SU-DHL-6 (cell line): ENCODE measurements around the gene NEURL4.
"Not testable (repeated sequence)": the region's sequence is repeated elsewhere in the genome, so short reads cannot be mapped to it uniquely, and the experiment has no call there.

Source experiments
- H2AFZ ChIP-seq: fragments of 200-600 bp; sonication (generic); 2 replicates; pipeline ENCODE4 v1.6.1; 2014; ENCODE audit warnings: low read depth, mild to moderate bottlenecking, moderate library complexity, mixed read lengths, antibody characterized with exemption, low read length; ENCODE audit not compliant: severe bottlenecking
- H3F3A ChIP-seq: fragments of 200-600 bp; shearing (Covaris generic); 2 replicates; pipeline ENCODE4 v1.6.0; 2016; ENCODE audit warnings: antibody characterized with exemption, mild to moderate bottlenecking; ENCODE audit not compliant: insufficient read depth
- H3K27ac ChIP-seq: fragments of 200-600 bp; sonication (generic); 2 replicates; pipeline ENCODE4 v1.5.1; 2016; ENCODE audit warnings: low read depth, mild to moderate bottlenecking, low read length, moderate library complexity, mixed read lengths
- H3K27me3 ChIP-seq: fragments of 200-600 bp; sonication (generic), shearing (Covaris generic); 2 replicates; pipeline ENCODE4 v1.6.0; 2014; ENCODE audit warnings: mild to moderate bottlenecking, low read length
- H3K36me3 ChIP-seq: fragments of 200-600 bp; sonication (generic); 2 replicates; pipeline ENCODE4 v1.6.1; 2014; ENCODE audit warnings: mild to moderate bottlenecking, low read length, mixed read lengths
- H3K4me2 ChIP-seq: fragments of 300-600, 200-600 bp; shearing (Covaris generic), sonication (generic); 2 replicates; pipeline ENCODE4 v1.6.0; 2014; ENCODE audit warnings: low read length, low read depth, mild to moderate bottlenecking; ENCODE audit not compliant: poor library complexity, severe bottlenecking
- H3K4me3 ChIP-seq: fragments of 200-600 bp; sonication (generic); 2 replicates; pipeline ENCODE4 v1.5.1; 2014; ENCODE audit warnings: antibody characterized with exemption, low read length, mild to moderate bottlenecking, mixed read lengths; ENCODE audit not compliant: insufficient read depth, poor library complexity, severe bottlenecking
- H3K79me2 ChIP-seq: fragments of 200-600 bp; sonication (generic); 2 replicates; pipeline ENCODE4 v1.6.1; 2014; ENCODE audit warnings: mild to moderate bottlenecking, low read length, moderate library complexity; ENCODE audit not compliant: insufficient read depth
- H3K9ac ChIP-seq: fragments of 200-600 bp; sonication (generic); 2 replicates; pipeline ENCODE4 v1.7.0; 2014; ENCODE audit warnings: mild to moderate bottlenecking, low read length
- H3K9me2 ChIP-seq: fragments of 200-600 bp; sonication (generic); replicated peaks from 2 replicates; pipeline ENCODE4 v1.6.1; 2014; ENCODE audit warnings: low read length; ENCODE audit not compliant: insufficient read depth
- H3K9me3 ChIP-seq: fragments of 200-600 bp; sonication (generic); 2 replicates; pipeline ENCODE4 v1.6.1; 2014; ENCODE audit warnings: low read length, mixed read lengths; ENCODE audit not compliant: insufficient read depth
- H4K20me1 ChIP-seq: fragments of 200-600 bp; sonication (generic); 2 replicates; pipeline ENCODE4 v1.6.1; 2014; ENCODE audit warnings: low read depth, mild to moderate bottlenecking, antibody characterized with exemption, low read length, moderate library complexity, mixed read lengths
- CTCF ChIP-seq: fragments of 200-600 bp; sonication (generic); IDR thresholded peaks from one replicate; pipeline ENCODE4 v1.5.1; 2017; ENCODE audit warnings: antibody characterized with exemption, mild to moderate bottlenecking, low read length, moderate library complexity; ENCODE audit not compliant: insufficient read depth, poor library complexity, severe bottlenecking
- EZH2phosphoT487 ChIP-seq: fragments of 200-600 bp; sonication (generic), shearing (Covaris generic); conservative IDR thresholded peaks from 2 replicates; pipeline ENCODE4 v1.6.1; 2018; ENCODE audit warnings: mild to moderate bottlenecking, antibody characterized with exemption, low read length, moderate library complexity, mixed read lengths

NEURL4 gene

GRCh38 chr17:7369825-7370224, 40.7 kb upstream of the NEURL4 start:
- no peak overlapping the region for H3K4me2 ChIP-seq
- H3K9ac ChIP-seq: no peak overlapping the region
- H3K9me2 ChIP-seq: no peaks in the 10 kb centered on the region
- no peaks in the 10 kb centered on the region for H3K36me3 ChIP-seq
- no peak for TF ChIP-seq CTCF
- TF ChIP-seq EZH2phosphoT487: no peak
- no peaks in the 10 kb centered on the region for H4K20me1 ChIP-seq
- no peaks in the 10 kb centered on the region for H3F3A ChIP-seq
- no peak overlapping the region for H3K27ac ChIP-seq
- no peak overlapping the region for H3K4me3 ChIP-seq
- H3K27me3 ChIP-seq: no peaks in the 10 kb centered on the region
- no peaks in the 10 kb centered on the region for H3K79me2 ChIP-seq
- H2AFZ ChIP-seq: no peak overlapping the region
- no peaks in the 10 kb centered on the region for H3K9me3 ChIP-seq

GRCh38 chr17:7368599-7368994, 39.5 kb upstream of the NEURL4 start:
- H3K4me2 ChIP-seq: not testable (repeated sequence)

GRCh38 chr17:7367918-7368598, 38.9 kb upstream of the NEURL4 start:
- Histone ChIP-seq H3K9me2 (no peaks in the 10 kb centered on the region), H3K4me2 (no peak overlapping the region), H3K9ac (no peak overlapping the region), H3K4me3 (no peak overlapping the region), H3K9me3 (no peaks in the 10 kb centered on the region), H4K20me1 (no peaks in the 10 kb centered on the region), H3F3A (no peaks in the 10 kb centered on the region), H3K27ac (no peak overlapping the region), H3K79me2 (no peaks in the 10 kb centered on the region), H2AFZ (no peak overlapping the region), H3K27me3 (no peaks in the 10 kb centered on the region), H3K36me3 (no peaks in the 10 kb centered on the region)
- TF ChIP-seq EZH2phosphoT487 (no peak), CTCF (no peak)

More at GRCh38 chr17:7368599-7368994, 39.5 kb upstream of the NEURL4 start:
- H3K27me3 ChIP-seq, H3F3A ChIP-seq, H3K79me2 ChIP-seq, H3K36me3 ChIP-seq, H4K20me1 ChIP-seq, H2AFZ ChIP-seq, H3K27ac ChIP-seq, H3K9me3 ChIP-seq, H3K4me3 ChIP-seq, H3K9me2 ChIP-seq, H3K9ac ChIP-seq: not testable (repeated sequence)

GRCh38 chr17:7367083-7367482, 37.9 kb upstream of the NEURL4 start:
- TF ChIP-seq CTCF (no peak), EZH2phosphoT487 (no peak)
- Histone ChIP-seq H3K9me3 (no peaks in the 10 kb centered on the region), H3K27me3 (no peaks in the 10 kb centered on the region), H2AFZ (no peak overlapping the region), H3K9me2 (no peaks in the 10 kb centered on the region), H3K4me3 (no peak overlapping the region), H3K36me3 (no peaks in the 10 kb centered on the region), H3K4me2 (no peak overlapping the region), H3F3A (no peaks in the 10 kb centered on the region), H3K79me2 (no peaks in the 10 kb centered on the region), H4K20me1 (no peaks in the 10 kb centered on the region), H3K27ac (no peak overlapping the region), H3K9ac (no peak overlapping the region)

- not testable (repeated sequence) for H3K27me3 ChIP-seq, H3K36me3 ChIP-seq, H3K4me2 ChIP-seq, H3K79me2 ChIP-seq, H2AFZ ChIP-seq, H3K9me3 ChIP-seq, H3K27ac ChIP-seq, H3K9ac ChIP-seq, H4K20me1 ChIP-seq, H3K9me2 ChIP-seq, H3F3A ChIP-seq, H3K4me3 ChIP-seq
Observed at GRCh38 chr17:7365963-7366362, 36.8 kb upstream of the NEURL4 start.
